NT2/D1 (cell line): ENCODE data around the gene VEZT.

Source experiments
- SUZ12 ChIP-seq: IDR thresholded peaks from 2 replicates; pipeline ENCODE4 v1.6.1; 2011; ENCODE audit not compliant: insufficient read length, insufficient read depth; ENCODE audit errors: extremely low read depth
- YY1 ChIP-seq: IDR thresholded peaks from 2 replicates; pipeline ENCODE4 v1.6.1; 2011; ENCODE audit not compliant: insufficient read length, insufficient read depth
- ZNF274 ChIP-seq: IDR thresholded peaks from 2 replicates; pipeline ENCODE4 v1.6.1; 2011; ENCODE audit warnings: mild to moderate bottlenecking, low read depth, low read length

DNA sequence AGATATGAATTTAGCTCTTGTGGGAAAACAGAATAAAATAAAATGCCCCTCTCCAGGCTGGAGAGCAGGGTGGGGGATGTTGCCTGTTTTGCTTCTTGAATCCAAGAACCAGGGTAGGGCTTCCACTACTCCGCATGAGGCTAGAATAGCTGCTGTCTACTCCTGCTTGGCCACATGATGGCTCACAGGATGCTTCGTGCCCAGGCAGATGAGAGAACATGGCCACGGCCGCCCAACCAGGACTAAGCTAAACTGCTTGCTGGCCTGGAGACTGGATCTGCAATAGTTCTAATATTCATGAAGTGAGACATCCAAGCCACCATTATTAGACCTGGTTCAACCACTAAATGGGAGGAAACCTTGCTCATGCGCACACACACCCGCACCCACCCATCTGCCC lies 134.1 kb downstream of the VEZT start:
- TF ChIP-seq YY1, result no peak
- TF ChIP-seq ZNF274, result no peak
- no peak for TF ChIP-seq SUZ12
